ENCODE results near the gene RBM33.

- no peak for TF ChIP-seq FOXM1 (IDR thresholded peaks at IDR 0.05; ENCODE audit: borderline replicate concordance)
- no peak for TF ChIP-seq FOXA1 (IDR thresholded peaks at IDR 0.05)
Measured at GRCh38 chr7:155796381-155797261, 152.2 kb downstream of the RBM33 start.
